Gastroesophageal sphincter (tissue), 4 donors: Measurements from ENCODE around the gene LPIN1. TPM values are rescaled to one million over a fixed set of nuclear protein-coding genes. Genes with fewer than 3 reads are reported as not detected.

ENCODE experiments used
- ATAC-seq: fragments of 150-250 bp; one replicate; pipeline ENCODE4 v1.9.1; 2016; ENCODE audit warnings: mild to moderate bottlenecking, moderate library complexity
- H3K27ac ChIP-seq, 4 donors: fragments of 200-600 bp; sonication (generic) in 3 of 4; 1 replicate in 3 of 4; 2 replicates in 1 of 4; pipeline ENCODE4 v1.5.1; 2016 to 2019
- H3K27me3 ChIP-seq: fragments of 200-600 bp; sonication (generic); one replicate; pipeline ENCODE4 v1.5.1; 2019
- H3K36me3 ChIP-seq, 2 donors: fragments of 200-600 bp; sonication (generic); one replicate each; pipeline ENCODE4 v1.5.1; 2019; ENCODE audit warnings: control low read depth in 1 of 2
- H3K4me1 ChIP-seq, 3 donors: fragments of 200-600 bp; sonication (generic); 1 replicate in 2 of 3; 2 replicates in 1 of 3; pipeline ENCODE4 v1.5.1; 2016 to 2019; ENCODE audit warnings: control low read depth in 2 of 3
- H3K4me3 ChIP-seq, 2 donors: fragments of 200-600 bp; sonication (generic); one replicate each; pipeline ENCODE4 v1.5.1; 2019; ENCODE audit warnings: mild to moderate bottlenecking in 1 of 2, moderate library complexity in 1 of 2
- H3K9me3 ChIP-seq, 3 donors: fragments of 200-600 bp; sonication (generic); one replicate each; pipeline ENCODE4 v1.5.1; 2017 to 2019; ENCODE audit warnings: control low read depth in 2 of 3
- CTCF ChIP-seq, 4 experiments: fragments of 200-600 bp in 2 of 4; fragments of 450-650 bp in 2 of 4; sonication (generic) in 1 of 4; IDR thresholded peaks; one replicate each; pipeline ENCODE4 v1.5.1; 2017 to 2019; ENCODE audit warnings: antibody characterized with exemption in 4 of 4, mild to moderate bottlenecking in 2 of 4, moderate library complexity in 2 of 4
- EP300 ChIP-seq: sonication (generic); formaldehyde crosslinking; IDR thresholded peaks from one replicate; pipeline ENCODE4 v1.6.1; 2017; ENCODE audit warnings: antibody characterized with exemption, mild to moderate bottlenecking
- POLR2A ChIP-seq, 2 donors: fragments of 450-650 bp; IDR thresholded peaks; one replicate each; pipeline ENCODE4 v1.6.1; 2017; ENCODE audit warnings: antibody characterized with exemption in 2 of 2, mild to moderate bottlenecking in 2 of 2, moderate library complexity in 1 of 2
- POLR2AphosphoS5 ChIP-seq: sonication (generic); formaldehyde crosslinking; IDR thresholded peaks from one replicate; pipeline ENCODE4 v1.6.1; 2017; ENCODE audit warnings: antibody characterized with exemption
- WGBS, 2 donors: methylation state at CpG; one replicate each; pipeline ENCODE4 v1.1.5; 2018; ENCODE audit warnings: low coverage in 1 of 2; 5-methylcytosine and 5-hydroxymethylcytosine counted together
- total RNA-seq, 4 donors: library from RNA; depleted of rRNA; stranded (reverse); fragments of >200 nt; gene quantifications; one replicate each; pipeline ENCODE4 v1.1.0, GENCODE V29; 2016

Gene LPIN1
- total RNA-seq, 4 donors from 2014 or later = 47.3 to 70.1 (median 50.0) TPM

- Histone ChIP-seq H3K9me3 (no peaks in the 10 kb centered on the region), H3K27ac (peak overlapping the region in 3 of 4 donors; percentile 41 to 95 (median 66)), H3K4me3 (no peak overlapping the region), H3K36me3 (no peaks in the 10 kb centered on the region), H3K27me3 (no peaks in the 10 kb centered on the region), H3K4me1 (peaks cover 2 to 84% (median 32%) of the 10 kb centered on the region in 3 donors)
- WGBS, 2 donors = 82 to 90% methylated on average over 2 to 6 of the region's 13 CpGs
- no peak for TF ChIP-seq CTCF (IDR thresholded peaks at IDR 0.05)
- ATAC-seq = no peak
Observed at GRCh38 chr2:11748861-11749645, 2.6 kb downstream of the LPIN1 start.

GRCh38 chr2:11749646-11750349 is 3.4 kb downstream of the LPIN1 start:
- 59 to 60% methylated on average over 1 to 4 of the region's 13 CpGs for WGBS, 2 donors
- TF ChIP-seq CTCF (IDR thresholded peaks at IDR 0.05) = no peak
- no peak for TF ChIP-seq EP300
- TF ChIP-seq POLR2A (IDR thresholded peaks at IDR 0.05) = no peak
- TF ChIP-seq POLR2AphosphoS5 = no peak
- Histone ChIP-seq H3K9me3 (no peaks in the 10 kb centered on the region), H3K4me3 (no peak overlapping the region), H3K27ac (peak overlapping the region in 3 of 4 donors; percentile 41 to 95 (median 66)), H3K4me1 (peaks cover 6 to 85% (median 38%) of the 10 kb centered on the region in 3 donors), H3K36me3 (no peaks in the 10 kb centered on the region), H3K27me3 (no peaks in the 10 kb centered on the region)
- ATAC-seq = no peak

GRCh38 chr2:11750422-11750821 is 4.0 kb downstream of the LPIN1 start:
- TF ChIP-seq CTCF (IDR thresholded peaks at IDR 0.05) = no peak
- WGBS, 2 donors = 64 to 79% methylated on average over 4 to 5 of the region's 5 CpGs
- no peak overlapping the region for H3K4me3 ChIP-seq
- H3K36me3 ChIP-seq = no peaks in the 10 kb centered on the region
- H3K27me3 ChIP-seq = no peaks in the 10 kb centered on the region
- no peak for ATAC-seq
- H3K27ac ChIP-seq = peak overlapping the region in 3 of 4 donors; percentile 41 to 95 (median 66)
- peaks cover 6 to 80% (median 39%) of the 10 kb centered on the region in 3 donors for H3K4me1 ChIP-seq
- H3K9me3 ChIP-seq = no peaks in the 10 kb centered on the region

- Histone ChIP-seq H3K27ac (peak overlapping the region in 3 of 4 donors; percentile 41 to 95 (median 66)), H3K36me3 (no peaks in the 10 kb centered on the region), H3K4me3 (no peak overlapping the region), H3K27me3 (no peaks in the 10 kb centered on the region), H3K9me3 (no peaks in the 10 kb centered on the region), H3K4me1 (peaks cover 6 to 75% (median 39%) of the 10 kb centered on the region in 3 donors)
- ATAC-seq = no peak
- TF ChIP-seq EP300 = no peak
- TF ChIP-seq POLR2A (IDR thresholded peaks at IDR 0.05) = no peak
- TF ChIP-seq POLR2AphosphoS5 = no peak
- no peak for TF ChIP-seq CTCF (IDR thresholded peaks at IDR 0.05)
- 51 to 80% methylated on average over 4 to 6 of the region's 7 CpGs for WGBS, 2 donors
Observed at GRCh38 chr2:11750917-11751316, 4.5 kb downstream of the LPIN1 start.
